OCI-LY7 (cell line): ENCODE results near the gene HEPHL1. TPM values are rescaled to one million over a fixed set of nuclear protein-coding genes. Genes with fewer than 3 reads are reported as not detected.

Experiments used
- BruUV-seq: library from RNA; stranded (reverse); fragments of 400-500 nt; replicated peaks from 2 replicates; lab custom pipeline; 2021; lab: Mats Ljungman, UMichigan
- CTCF ChIA-PET: fragments of 300-600 bp; sonication (Branson Sonifier 250); formaldehyde crosslinking; loops from one replicate; lab custom pipeline; 2022; ENCODE audit warnings: antibody characterized with exemption; ENCODE audit not compliant: unreplicated experiment; lab: Charles Lee
- POLR2A ChIA-PET: fragments of 300-600 bp; sonication (Branson Sonifier 250); formaldehyde crosslinking; loops from one replicate; lab custom pipeline; 2022; ENCODE audit warnings: antibody characterized with exemption; lab: Charles Lee
- DNase-seq: peaks from one replicate; pipeline ENCODE4 v3.0.0-alpha.2; 2015; ENCODE audit warnings: low spot score
- H2AFZ ChIP-seq: fragments of 200-600 bp; sonication (generic), shearing (Covaris generic); 2 replicates; pipeline ENCODE4 v1.6.1; 2014; ENCODE audit warnings: mild to moderate bottlenecking, antibody characterized with exemption, low read length, moderate library complexity
- H3K27ac ChIP-seq: fragments of 200-600 bp; sonication (generic); 2 replicates; pipeline ENCODE4 v1.5.1; 2014; ENCODE audit warnings: mixed run types, low read depth, mild to moderate bottlenecking, moderate library complexity, low read length, inconsistent platforms; ENCODE audit not compliant: poor library complexity, severe bottlenecking
- H3K36me3 ChIP-seq: fragments of 200-600 bp; sonication (generic); 2 replicates; pipeline ENCODE4 v1.6.1; 2014; ENCODE audit warnings: mild to moderate bottlenecking, antibody characterized with exemption, low read length, moderate library complexity, mixed read lengths; ENCODE audit not compliant: insufficient read depth
- H3K4me1 ChIP-seq: fragments of 200-600 bp; sonication (generic); 2 replicates; pipeline ENCODE4 v1.5.1; 2014; ENCODE audit warnings: mild to moderate bottlenecking, low read length; ENCODE audit not compliant: insufficient read depth, poor library complexity, severe bottlenecking
- H3K4me2 ChIP-seq: fragments of 200-600 bp; sonication (generic); 2 replicates; pipeline ENCODE4 v1.6.1; 2014; ENCODE audit warnings: mild to moderate bottlenecking, low read length
- H3K4me3 ChIP-seq: fragments of 200-600 bp; sonication (generic); 2 replicates; pipeline ENCODE4 v1.5.1; 2014; ENCODE audit warnings: mild to moderate bottlenecking, low read depth, low read length; ENCODE audit not compliant: poor library complexity, severe bottlenecking
- H3K79me2 ChIP-seq: fragments of 200-600 bp; sonication (generic); 2 replicates; pipeline ENCODE4 v1.6.1; 2016; ENCODE audit warnings: low read depth, mild to moderate bottlenecking, low read length, moderate library complexity, mixed read lengths; ENCODE audit not compliant: insufficient read depth
- H3K9me2 ChIP-seq: fragments of 200-600 bp; sonication (generic); 2 replicates; pipeline ENCODE4 v1.6.1; 2016; ENCODE audit warnings: mild to moderate bottlenecking, low read length, mixed read lengths; ENCODE audit not compliant: insufficient read depth
- H3K9me3 ChIP-seq: fragments of 200-600 bp; sonication (generic); 2 replicates; pipeline ENCODE4 v1.6.1; 2014; ENCODE audit warnings: mild to moderate bottlenecking, mixed run types, low read length, mixed read lengths
- H4K20me1 ChIP-seq: fragments of 200-600 bp; sonication (generic); 2 replicates; pipeline ENCODE4 v1.6.1; 2014; ENCODE audit warnings: mild to moderate bottlenecking, antibody characterized with exemption, low read length, moderate library complexity, mixed read lengths; ENCODE audit not compliant: insufficient read depth
- EZH2phosphoT487 ChIP-seq: fragments of 200-600 bp; sonication (generic); IDR thresholded peaks from 2 replicates; pipeline ENCODE4 v1.6.1; 2018; ENCODE audit warnings: low read depth, borderline replicate concordance, mild to moderate bottlenecking, mixed run types, antibody characterized with exemption, low read length, moderate library complexity, mixed read lengths
- intact Hi-C: fragments of 100-400 bp; cut with micrococcal nuclease; formaldehyde crosslinking; loops from one replicate; pipeline ENCODE4 v1.10.0; 2022; ENCODE audit not compliant: unreplicated experiment
- total RNA-seq, 2 experiments: library from RNA; depleted of rRNA in 1 of 2; stranded (reverse); fragments of >200 nt in 1 of 2; shearing (Covaris generic) in 1 of 2; gene quantifications; 2 replicates each; pipeline ENCODE4 v1.2.3, GENCODE V29; 2014 to 2022
- TF ChIP-seq, protein P1 (sequence below): fragments of 200-600 bp; sonication (generic); conservative IDR thresholded peaks from 2 replicates; pipeline ENCODE4 v1.5.1; 2014; ENCODE audit warnings: mild to moderate bottlenecking, antibody characterized with exemption, low read length, moderate library complexity, mixed read lengths

Gene HEPHL1
- total RNA-seq, 2 experiments from 2014 or later = not detected

DNA sequence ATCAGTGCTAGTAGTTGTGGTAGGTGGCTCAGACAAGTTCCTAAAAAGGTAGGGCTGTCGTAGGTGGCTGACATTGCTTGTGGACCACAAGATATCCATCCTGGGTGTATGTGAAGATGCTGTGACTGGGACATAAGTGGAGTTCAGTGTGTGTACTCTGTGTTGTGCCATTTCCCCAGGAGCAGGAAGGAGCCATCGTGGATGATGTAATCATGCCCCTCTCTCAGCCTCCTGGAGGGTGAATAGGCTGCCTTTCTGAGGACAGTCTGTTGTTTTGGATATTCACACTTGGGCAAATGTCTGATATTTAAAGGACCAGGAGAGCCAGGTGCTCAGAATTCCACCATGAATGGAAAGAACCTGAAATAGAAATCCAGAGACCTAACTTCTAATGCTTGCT is 2.7 kb downstream of the HEPHL1 start:
- H2AFZ ChIP-seq = no peak overlapping the region
- DNase-seq = no peak
- H3K4me1 ChIP-seq = no peaks in the 10 kb centered on the region
- intact Hi-C loops = no loop called here
- BruUV-seq = no TSS peak
- TF ChIP-seq, protein P1, sequence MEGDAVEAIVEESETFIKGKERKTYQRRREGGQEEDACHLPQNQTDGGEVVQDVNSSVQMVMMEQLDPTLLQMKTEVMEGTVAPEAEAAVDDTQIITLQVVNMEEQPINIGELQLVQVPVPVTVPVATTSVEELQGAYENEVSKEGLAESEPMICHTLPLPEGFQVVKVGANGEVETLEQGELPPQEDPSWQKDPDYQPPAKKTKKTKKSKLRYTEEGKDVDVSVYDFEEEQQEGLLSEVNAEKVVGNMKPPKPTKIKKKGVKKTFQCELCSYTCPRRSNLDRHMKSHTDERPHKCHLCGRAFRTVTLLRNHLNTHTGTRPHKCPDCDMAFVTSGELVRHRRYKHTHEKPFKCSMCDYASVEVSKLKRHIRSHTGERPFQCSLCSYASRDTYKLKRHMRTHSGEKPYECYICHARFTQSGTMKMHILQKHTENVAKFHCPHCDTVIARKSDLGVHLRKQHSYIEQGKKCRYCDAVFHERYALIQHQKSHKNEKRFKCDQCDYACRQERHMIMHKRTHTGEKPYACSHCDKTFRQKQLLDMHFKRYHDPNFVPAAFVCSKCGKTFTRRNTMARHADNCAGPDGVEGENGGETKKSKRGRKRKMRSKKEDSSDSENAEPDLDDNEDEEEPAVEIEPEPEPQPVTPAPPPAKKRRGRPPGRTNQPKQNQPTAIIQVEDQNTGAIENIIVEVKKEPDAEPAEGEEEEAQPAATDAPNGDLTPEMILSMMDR = no peak
- ChIA-PET CTCF (no interaction called here), POLR2A (no interaction called here)
- H3K4me2 ChIP-seq = no peak overlapping the region
- H3K9me3 ChIP-seq = no peaks in the 10 kb centered on the region
- H3K27ac ChIP-seq = no peak overlapping the region
- H3K4me3 ChIP-seq = no peak overlapping the region
- H3K79me2 ChIP-seq = no peaks in the 10 kb centered on the region
- H3K9me2 ChIP-seq = no peaks in the 10 kb centered on the region
- H4K20me1 ChIP-seq = no peaks in the 10 kb centered on the region
- H3K36me3 ChIP-seq = no peaks in the 10 kb centered on the region

DNA sequence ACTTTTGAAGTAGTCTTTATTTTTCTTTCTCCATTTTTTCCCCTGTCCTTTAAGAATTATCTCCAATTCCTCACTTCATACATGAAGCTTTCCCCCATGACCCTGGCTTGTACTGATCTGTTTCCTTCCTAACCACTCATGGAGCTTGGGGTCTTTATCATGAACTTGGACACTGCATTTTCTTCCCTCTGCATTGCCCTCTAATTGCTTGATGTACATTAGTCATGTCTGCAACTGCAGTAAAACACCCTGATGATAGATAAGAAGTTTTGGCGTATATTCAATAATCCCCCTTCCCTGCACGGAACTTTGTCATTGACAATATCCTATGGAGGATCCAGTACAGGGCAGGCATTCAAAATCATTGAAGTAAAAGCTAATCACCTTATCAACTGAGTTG is 3.4 kb downstream of the HEPHL1 start:
- H2AFZ ChIP-seq = no peak overlapping the region
- no peaks in the 10 kb centered on the region for H3K9me2 ChIP-seq
- no peak overlapping the region for H3K4me2 ChIP-seq
- ChIA-PET CTCF (no interaction called here), POLR2A (no interaction called here)
- no peak for DNase-seq
- no peaks in the 10 kb centered on the region for H3K36me3 ChIP-seq
- intact Hi-C loops = no loop called here
- H3K79me2 ChIP-seq = no peaks in the 10 kb centered on the region
- no peak overlapping the region for H3K27ac ChIP-seq
- no peaks in the 10 kb centered on the region for H3K9me3 ChIP-seq
- no TSS peak for BruUV-seq
- no peaks in the 10 kb centered on the region for H4K20me1 ChIP-seq
- H3K4me1 ChIP-seq = no peaks in the 10 kb centered on the region
- no peak for TF ChIP-seq EZH2phosphoT487
- TF ChIP-seq, protein P1 = no peak
- no peak overlapping the region for H3K4me3 ChIP-seq

DNA sequence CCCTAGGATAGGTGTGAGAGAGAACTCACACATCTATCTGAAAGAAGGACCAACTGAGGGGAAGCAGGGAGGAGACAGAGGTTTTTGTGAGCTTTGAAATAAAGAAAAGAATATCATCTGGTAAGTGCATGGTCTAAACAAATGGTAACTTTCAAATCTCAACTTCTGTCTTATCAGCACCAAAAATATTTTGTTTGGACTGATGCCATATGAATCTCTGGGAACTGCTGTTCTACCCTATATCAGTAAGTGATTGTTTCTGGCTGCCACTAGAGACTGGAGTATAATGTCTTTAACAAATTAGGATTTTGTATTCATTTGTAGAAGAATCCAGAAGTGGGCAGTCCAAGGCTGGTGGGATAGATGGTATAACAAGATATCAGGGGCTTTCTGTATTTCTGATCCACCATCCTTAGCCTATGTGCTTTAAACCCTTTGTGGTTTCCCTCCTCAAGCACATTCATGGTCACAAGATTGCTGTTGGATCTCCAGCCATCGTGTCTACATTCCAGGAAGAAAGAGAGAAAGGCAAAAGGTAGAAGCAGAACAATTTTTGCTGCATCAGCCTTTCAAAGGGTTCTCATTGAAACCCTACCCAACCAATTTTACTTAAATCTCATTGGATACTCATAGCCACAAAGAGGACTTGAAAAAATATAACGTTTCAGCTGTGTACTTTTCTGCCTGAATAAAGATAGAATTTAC is 4.7 kb downstream of the HEPHL1 start:
- Histone ChIP-seq H3K36me3 (no peaks in the 10 kb centered on the region), H4K20me1 (no peaks in the 10 kb centered on the region), H3K9me2 (no peaks in the 10 kb centered on the region), H3K4me2 (no peak overlapping the region), H3K4me1 (no peaks in the 10 kb centered on the region), H2AFZ (no peak overlapping the region), H3K27ac (no peak overlapping the region), H3K4me3 (no peak overlapping the region), H3K9me3 (no peaks in the 10 kb centered on the region), H3K79me2 (no peaks in the 10 kb centered on the region)
- POLR2A ChIA-PET = no interaction called here
- intact Hi-C loops = no loop called here
- no peak for DNase-seq
- BruUV-seq = no TSS peak
- TF ChIP-seq EZH2phosphoT487 = no peak
- TF ChIP-seq, protein P1 = no peak
- CTCF ChIA-PET = no interaction called here
